ENCODE data around the gene SHISA5. TPM values are rescaled to one million over a fixed set of nuclear protein-coding genes. Genes with fewer than 3 reads are reported as not detected.

SHISA5 gene
- total RNA-seq, 1 donor from 2014 or later = 244 TPM

DNA sequence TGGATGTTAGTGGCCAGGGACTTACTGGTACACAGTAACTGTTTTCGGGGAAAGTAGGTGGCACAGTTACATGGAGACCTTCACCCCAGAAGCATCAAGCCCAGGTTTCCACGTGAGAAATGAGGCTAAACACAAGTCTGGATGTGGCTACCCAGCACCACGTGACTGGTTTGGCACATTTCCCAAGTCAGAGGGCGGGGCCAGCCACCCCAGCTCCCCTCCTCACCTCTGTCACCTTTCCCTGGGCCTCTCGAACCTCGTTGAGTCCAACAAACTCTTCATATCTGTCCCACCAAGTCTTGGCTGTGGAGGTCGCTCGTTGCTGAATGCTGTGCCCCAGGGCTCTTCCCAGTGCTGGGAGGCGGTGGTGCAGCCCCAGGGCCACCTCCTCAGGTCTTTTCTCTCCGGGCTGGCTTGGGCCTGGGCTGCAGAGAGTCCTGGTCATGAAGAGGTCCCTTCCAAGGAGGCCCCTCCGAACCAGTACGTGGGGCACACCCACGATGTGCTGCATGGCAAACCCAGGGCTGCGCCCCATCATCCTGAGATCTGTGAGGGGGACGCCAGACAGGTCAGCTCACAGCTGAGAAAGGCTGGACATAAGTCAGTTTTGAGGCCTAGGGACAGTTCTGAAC is 69.3 kb downstream of the SHISA5 start:
- intact Hi-C loops (cut with micrococcal nuclease) = no loop called here

DNA sequence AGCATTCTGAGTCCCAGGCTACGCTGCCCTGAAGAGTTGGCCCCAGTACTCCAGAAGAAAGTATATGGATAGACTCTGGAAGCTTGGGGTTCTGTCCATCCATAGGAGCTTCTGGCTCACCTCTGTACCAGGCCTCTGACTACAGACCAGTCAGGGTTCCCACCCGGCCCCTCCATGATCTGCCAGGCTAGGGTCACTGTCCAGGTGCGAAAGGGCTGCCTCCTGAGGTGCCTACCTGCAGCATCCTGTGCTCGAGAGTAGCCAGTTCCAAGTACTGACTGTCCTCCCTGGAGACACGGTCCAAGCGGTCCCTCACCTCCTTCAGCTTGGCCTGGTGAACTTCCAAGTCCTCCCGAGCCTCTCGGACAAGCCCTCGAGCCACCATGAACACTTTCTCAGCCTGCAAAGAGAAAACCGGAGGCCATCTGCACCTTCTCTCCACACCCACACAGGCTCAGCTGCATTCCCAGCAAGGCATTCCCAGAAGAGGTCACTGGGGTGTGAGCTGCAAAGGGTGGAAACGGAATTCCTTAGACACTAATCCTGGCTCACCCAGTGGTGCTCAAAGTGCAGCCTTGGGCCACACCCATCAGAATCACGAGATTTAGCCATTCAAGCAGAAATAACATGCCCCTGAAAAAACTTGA is 70.4 kb downstream of the SHISA5 start:
- intact Hi-C loops (cut with micrococcal nuclease) = no loop called here

DNA sequence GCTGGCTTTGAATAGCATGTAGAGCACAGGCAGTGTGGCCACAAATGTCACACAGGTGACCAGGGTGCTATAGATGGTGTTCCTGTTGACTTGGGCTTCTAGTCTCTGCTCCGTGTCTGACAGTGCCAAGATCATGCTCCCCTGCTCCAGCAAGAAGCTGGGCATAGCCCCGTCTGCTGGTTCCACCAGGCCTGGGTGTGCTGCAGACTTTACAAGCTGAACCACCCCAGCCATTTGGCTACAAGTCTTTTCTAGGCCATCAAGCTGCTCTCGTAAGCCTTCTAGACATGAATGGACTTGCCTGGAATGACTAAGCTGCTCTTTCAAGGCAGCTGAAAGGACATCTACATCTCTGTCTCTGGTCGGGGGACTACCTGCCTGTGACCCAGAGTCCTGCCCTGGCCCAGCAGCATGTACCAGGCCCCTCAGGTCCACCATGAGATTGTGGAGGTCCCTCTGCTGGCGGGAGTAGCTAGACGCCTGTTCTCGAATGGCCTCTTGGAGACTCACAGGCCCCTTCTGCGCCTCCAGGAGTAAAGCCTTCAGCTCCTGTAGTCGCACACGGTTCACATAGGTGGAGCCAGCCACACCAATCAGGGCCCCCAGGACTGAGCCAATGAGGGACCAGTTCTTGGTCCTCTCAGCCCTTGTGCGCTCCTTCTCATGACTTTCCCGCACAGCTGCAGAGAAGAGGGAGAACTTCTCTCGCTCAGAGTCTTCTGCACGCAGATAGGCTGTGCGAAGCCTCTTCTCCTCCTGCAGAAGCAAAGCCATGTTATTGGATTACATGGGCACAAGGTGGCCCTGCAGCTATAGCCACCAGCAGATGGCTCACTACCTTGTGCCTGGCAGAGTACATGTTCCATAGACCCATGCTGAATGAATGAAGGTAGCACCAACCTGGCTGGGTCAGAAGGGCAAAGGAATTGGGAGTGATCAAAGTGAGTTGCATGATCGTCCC is 71.3 kb downstream of the SHISA5 start:
- intact Hi-C loops (cut with micrococcal nuclease) = no loop called here

DNA sequence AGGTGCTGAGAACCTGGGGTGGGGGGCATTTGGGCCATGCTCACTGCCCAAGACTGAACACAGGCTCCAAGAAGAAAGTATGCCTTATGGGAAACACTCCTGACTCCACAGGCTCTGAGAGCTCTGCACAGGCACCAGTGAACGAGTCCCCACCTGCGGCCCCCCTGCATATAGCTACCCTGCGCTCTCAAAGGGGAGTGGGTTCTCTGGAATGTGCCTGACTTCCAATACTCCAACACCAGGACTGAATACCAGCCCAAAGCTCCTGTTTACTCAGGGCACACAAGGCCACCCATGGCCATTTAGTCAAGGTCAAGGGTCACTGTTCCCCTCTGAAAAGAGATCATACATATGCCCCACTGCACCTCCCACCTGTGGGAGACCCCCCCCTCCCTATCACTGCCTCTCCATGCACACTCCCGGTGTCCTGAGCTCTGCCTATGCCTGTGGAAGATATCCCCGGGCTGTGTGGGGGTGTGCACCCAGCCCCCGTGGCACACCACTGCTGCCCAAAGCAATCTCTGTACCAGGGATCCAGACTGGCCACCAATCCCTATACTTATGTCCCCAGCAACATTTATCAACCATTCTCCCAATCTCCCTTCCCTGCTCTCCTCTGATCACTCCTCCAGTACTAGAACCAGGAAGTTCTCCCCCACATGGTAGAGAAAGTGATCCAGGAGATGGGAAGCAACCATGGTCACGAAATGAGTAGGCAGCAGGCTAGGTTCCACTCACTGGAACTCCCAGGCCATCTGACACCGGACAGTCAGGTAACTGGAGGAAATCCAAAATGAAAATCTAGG is 72.5 kb downstream of the SHISA5 start:
- intact Hi-C loops (cut with micrococcal nuclease) = no loop called here

DNA sequence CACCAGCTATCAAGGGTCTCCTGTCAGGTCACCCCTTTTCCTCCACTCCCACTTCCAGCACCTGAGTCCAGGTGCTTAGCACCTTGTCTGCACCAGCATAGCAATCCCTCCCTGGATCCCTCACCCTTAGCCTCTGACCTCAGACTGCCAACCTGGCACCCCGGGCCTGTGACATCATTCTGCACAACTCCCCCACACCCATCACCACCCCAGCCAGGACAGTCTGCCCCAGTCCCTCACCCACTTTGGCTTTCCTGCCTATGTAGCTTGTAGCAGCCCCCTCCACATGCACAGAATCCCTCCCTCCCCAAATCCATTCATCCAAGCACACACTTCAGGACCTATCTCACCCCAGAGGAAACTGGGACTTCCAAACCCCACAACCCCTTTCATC is 73.3 kb downstream of the SHISA5 start:
- intact Hi-C loops (cut with micrococcal nuclease) = no loop called here

DNA sequence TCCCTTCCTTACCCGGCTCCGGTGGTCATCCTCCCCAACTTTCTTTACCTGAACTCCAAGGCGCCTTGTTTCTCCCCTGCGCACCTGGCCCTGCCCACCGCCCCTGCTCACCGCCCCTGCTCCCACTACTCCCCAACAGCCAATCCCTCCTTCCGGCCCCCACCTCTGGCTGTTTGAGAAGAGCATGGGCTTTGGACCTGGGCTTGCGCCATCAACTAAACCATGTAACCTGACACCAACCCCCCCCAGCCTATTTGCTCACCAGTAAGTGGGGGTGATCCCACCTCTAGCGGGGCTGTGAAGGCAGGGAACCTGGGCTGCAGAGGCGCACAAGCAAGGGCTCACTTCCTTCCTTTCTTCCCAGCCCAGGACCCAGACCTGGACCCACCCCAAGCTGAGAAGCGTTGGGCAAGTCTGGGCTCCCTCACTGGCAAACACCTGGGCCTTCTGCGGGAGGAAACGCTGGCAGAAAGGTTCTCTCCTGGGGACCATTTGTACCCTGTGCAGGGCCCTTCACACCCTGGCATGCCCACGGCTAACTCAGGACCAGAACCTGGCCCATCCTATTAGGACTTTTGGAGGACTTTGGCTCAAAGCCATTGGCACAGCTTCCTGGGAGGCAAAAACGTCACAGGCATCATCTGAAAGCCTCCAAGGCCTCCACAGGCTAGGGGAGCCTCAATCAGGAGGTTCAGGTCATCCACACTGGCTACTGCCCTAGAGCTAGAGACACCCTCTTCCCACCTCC is 73.8 kb downstream of the SHISA5 start, which contains the start of gene PLXNB1:
TSS of gene PLXNB1 (minus strand) at position 127 of the 748 bp plus-strand sequence. CDS start 5,475 bp downstream, outside the sequence.
- intact Hi-C loops (cut with micrococcal nuclease) = no loop called here

DNA sequence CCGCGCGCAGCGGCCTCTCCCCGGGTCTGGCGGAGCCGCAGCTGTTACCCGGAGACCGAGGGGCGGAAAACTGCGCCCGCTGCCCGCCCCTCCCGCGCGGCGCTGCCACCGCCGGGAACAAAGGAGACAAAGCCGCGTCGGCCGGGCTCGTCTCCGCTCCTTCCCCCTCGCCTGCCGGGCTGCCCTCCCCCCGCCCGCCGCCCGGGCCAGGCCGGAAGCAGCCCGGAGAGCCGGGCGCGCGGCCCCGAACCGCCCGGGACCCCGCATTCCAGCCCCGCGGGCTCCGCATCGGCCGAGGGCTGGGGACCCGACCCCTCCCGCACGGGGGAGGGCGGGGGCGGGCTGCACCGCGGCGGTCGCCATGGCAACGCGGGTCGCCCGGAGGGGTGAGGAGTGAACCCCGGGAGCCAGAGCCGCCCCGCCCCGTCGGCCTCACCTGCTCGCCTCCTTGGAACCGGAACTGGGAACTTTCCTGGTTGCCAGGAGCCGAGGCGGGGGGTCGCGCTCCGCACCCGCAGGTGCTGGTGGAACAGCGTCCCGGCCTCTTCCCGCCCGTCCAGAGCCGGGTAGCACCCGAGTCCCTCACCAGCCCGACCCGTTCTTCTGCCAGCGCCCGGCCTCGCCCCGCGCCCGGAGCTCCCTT is 74.5 kb downstream of the SHISA5 start:
- intact Hi-C loops (cut with micrococcal nuclease) = no loop called here

DNA sequence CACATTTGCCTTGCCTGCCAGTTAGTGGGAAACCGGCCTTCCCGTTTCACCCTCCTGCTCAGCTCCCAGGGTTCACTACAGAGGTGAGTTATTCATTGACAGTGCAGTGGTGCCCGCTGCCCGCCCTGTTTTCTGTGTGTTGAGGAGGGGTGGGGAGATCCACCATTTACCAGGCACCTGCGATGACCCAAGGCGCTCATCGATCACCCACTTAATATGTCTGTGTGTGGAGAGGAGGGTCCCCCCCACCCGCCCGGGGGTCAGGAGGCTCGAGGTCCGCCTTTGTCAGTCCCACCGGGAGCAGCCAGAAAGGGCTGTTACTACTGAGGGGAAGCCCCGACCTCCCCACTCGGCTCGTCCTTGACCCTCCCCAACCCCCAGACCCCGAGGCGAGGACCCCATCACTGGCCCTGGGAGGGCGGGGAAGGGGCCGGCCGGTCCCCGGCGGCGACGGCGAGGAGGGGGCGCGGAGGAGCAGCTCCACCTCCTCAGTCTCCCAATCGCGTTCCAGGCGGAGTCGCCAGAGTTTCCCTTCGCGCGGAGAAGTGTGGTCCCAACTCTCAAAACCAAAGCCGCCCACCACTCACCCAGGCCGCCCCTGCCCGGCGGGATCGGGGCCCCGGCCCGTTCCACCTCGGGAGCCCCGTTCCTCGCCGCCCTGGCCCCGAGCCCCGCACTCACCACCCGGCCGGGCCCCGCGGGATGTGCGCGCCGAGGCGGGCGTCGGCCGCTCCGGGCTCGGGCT is 75.2 kb downstream of the SHISA5 start:
- intact Hi-C loops (cut with micrococcal nuclease) = no loop called here

DNA sequence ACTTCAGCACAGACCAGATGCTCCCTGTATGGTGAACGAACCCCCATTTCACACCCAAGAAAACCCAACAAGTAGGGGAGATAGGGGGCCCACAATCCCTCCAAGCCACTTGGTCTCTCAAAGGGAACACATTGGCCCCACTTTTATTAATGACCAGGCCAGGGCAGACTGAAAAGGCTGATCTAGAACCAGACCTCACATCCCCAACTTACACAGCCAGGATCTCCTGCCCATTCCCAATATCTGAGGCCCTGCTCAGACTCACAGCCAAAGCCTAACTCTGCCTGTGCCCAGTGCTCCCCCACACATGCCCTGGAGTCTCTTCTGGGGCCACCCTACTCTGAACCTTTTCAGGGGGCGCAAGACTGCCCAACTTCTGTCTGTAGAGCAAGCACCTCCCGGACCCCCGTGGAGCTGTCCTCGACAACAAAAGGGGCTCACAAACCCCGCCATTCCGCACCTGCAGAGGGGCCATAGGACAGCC is 75.8 kb downstream of the SHISA5 start:
- intact Hi-C loops (cut with micrococcal nuclease) = no loop called here

DNA sequence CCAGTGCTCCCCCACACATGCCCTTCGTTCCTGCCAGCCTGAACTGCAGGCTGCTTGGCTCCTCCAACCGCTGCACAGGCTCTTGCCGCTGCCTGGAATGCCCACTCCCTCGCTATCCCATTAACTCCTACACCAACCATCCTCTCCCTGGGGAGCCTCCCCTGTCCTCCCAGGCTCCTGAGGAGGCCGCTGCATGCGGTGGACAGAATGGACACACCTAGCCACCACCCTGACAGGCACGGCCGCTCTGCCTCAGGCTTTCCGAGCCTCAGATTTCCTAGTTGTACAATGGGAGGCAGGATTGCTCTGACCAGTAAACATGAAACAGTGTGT is 76.4 kb downstream of the SHISA5 start:
- intact Hi-C loops (cut with micrococcal nuclease) = no loop called here

DNA sequence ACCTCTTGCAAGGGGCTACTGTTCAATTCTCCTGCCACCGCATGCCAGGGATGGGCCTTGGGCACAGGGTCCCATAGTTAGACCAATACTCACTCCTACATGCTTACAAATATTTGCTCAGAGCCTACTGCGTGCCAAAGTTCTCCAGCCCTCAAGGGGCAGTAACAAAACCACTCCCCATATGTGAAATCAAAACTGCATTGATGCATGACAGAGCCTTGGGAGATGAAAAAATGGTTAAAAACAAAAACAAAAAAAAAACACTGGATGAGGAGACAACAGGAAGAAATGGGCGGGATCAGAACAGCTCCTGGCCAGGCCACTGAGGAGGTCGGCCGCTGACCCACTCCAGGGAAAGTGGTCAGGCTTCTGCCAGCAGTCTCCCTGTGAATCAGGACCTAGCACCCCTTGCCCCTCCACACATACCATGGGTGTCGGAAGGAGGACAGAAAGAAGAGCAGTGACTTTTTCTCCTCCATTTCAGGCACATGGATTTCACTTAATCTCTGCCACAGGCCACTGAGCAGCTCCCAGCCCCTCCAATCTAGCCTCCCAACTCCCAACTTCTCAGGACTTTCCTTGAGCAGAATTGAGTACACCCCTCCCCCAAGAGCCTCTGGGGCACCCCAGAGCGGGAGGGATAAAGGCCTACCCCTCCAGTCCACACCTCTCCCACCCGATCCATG is 76.9 kb downstream of the SHISA5 start:
- intact Hi-C loops (cut with micrococcal nuclease) = no loop called here

DNA sequence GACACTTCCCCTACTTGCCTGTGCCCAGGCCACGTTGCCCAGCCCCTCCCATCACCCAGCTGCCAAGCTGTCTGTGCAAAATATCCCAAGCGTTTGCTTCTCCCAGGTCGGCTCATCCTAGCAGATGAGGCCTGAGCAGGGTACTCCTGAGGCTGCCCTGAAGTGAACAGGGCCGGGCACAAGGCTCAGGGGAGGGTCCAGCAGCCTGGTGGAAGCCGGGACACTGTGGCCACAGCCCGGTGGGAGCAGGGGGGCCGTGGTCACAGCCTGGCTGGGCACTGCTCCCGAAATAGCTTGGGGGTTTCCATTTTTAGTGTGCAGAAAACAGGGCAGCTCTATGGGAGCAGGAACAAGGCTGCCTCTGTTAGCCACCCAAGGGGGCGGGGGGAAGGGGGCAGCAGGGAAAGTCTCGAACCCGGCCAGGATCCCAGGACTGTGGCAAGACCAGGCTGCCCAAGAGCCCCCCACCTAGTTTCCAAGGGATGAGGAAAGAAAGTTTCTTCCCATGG is 77.5 kb downstream of the SHISA5 start:
- intact Hi-C loops (cut with micrococcal nuclease) = no loop called here

DNA sequence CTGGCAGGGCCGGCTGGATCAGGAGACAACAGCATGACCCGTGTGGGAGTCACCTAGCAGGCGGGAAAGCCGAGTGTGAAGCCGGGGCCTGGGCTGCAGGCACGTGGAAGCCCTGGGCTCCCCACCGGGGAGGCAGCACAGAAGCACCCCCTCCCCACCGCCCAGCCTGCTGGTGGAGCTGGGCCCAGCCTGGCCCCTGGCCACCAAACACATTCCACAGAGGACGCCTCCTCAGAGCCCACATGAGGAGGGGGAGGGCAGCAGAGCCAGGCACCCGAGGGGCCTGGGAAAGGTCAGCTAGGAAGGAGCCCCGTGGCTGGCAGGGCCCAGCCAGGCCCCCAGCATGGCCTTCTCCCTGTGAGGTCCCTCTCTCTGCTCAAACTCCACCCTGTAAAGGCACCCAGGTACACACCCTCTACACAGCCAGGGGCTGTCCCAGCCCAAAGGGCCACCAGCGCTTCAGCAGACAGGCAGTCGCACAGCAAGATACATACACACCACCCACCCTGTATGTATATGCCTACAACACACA is 78.6 kb downstream of the SHISA5 start:
- intact Hi-C loops (cut with micrococcal nuclease) = no loop called here

DNA sequence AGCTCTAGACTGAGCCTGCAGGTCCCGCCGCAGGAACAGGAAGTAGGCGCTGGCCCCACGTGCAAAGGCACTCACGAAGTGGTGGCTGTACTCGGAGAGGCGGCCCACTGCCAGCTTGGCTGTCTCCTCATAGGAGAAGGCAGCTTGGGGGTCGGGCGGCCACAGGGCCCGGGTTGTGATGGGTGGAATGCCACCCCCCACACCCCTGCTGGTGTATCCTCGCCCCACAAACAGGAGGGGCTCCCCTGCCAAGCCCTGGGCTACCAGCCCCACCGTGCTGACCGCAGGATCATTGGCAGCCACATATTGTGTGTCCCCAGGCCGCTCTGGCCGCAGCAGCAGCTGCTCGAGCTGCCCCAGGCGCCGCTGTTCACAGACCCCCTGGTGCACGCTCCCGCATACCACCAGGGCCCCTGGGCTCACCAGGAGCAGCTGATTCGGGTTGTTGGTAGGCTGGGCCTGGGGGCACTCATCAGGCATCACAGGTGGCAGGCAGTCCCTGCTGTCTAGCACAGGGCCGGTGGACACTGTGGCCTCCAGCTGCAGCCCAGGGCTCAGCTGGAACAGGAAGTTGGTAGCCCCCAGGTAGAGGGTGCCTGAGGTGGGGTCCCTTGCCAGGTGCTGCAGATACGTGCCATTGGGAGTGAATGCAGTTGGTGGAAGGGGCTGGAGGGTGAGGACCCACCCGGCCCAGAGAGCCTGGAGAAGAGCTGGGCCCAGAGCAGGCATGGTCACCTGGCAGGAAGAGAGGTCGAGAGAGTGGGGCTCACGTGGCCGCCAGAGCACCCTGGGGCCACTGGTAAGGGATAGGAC is 79.9 kb downstream of the SHISA5 start:
- intact Hi-C loops (cut with micrococcal nuclease) = no loop called here

DNA sequence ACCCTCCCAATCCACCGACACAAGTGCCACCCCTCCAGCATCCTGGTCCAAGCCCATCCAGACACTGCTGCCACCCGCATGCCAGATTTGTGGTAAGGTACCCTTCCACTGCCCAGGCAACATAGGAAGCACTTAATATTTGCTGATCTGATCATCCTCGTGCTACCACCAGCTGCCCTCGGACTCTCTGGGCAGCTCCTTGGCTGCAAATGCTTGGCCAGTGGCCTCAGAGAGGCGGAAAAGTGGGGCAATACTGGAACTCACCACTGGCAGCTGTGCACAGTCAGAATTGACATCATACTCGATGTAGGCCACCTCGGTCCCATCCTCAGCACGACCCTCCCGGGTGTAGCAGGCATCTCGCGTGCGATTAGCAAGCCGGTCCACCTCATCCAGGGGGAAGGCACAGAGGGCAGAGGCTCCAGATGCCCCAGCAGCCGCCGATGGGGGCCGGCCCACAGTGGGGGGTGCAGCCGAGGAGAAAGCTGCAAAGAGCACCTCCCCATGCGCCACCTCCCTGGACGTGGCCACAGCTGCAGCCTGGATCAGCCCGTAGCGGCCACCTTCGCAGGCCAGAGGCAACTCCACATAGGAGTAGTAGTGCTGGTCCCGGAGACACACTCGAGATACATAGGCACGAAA is 80.6 kb downstream of the SHISA5 start:
- intact Hi-C loops (cut with micrococcal nuclease) = no loop called here

DNA sequence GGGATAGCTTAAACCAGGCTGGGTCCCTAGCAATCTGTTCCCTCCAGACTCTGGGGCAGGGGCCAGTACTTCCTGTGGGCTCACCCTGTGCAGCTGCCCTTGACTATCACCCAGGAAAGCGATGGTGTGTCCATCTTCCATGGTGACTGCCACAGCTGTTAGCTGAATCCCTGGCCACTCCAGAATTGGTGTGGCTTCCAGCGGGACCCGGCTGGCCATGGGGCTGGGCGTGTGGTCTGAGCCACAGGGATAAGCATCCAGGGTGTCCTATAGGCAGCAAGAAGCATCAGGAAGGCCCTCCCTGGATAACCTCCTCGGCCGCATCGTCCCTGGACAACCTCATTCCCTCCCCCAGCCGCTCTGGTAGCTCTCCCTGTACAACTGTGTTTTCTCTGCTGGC is 81.3 kb downstream of the SHISA5 start:
- intact Hi-C loops (cut with micrococcal nuclease) = no loop called here

DNA sequence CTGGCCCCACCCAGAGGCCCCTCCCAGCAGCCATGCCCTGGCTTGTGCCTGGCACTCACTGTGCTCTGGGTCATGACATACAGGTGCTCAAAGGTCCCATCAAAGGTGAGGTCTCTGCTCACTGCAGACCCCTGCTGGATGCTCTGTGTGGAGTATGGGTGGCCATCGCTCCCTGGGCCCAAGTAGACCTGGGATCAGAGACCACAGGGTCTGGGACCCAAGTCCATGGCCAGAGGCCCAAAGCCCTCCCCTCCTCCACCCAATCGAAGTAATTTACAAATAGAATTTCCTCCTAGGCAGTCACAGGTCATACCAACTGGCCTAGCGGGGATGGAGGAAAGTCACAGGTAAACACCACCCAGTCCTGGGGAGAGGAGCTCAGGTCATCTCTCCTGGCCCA is 81.7 kb downstream of the SHISA5 start:
- intact Hi-C loops (cut with micrococcal nuclease) = no loop called here
